DMS79 (cell line): Measurements from ENCODE around the gene JAZF1.

Experiments
- DNase-seq: peaks from one replicate; lab custom pipeline; 2025; lab: John Stamatoyannopoulos, UW

JAZF1 gene

DNA sequence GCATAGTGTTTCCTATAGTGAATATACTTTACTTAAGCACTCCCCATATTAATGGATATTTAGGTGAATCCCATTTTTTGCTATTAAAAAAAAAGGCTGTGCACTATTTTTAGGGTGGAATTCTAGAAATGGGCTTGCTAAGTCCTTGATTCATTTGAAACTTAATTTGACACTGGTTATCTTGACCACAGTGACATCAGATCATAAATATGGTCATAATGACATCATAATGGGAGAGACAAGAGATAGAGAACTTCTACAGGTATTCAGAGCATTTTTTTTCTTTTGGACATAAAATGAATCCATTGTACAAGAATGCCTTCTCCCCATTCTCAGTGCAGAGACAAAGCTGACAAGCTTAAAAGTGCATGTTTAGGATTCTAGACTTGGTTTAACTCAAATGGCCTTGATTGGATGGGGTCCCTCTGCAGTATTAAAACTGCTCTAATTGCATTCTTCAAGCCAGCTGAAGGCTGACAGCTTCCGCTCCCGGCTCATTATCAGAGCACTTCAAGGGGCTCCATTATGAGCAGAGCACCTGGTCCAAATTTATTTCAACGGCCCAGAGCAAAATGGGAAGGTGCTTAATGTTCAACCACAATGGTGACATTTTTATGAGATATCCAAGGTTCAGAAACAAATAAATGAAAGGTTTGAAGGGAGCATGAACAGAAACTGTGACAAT, 104.8 kb downstream of the JAZF1 start:
- DNase-seq = peak; percentile 87

DNA sequence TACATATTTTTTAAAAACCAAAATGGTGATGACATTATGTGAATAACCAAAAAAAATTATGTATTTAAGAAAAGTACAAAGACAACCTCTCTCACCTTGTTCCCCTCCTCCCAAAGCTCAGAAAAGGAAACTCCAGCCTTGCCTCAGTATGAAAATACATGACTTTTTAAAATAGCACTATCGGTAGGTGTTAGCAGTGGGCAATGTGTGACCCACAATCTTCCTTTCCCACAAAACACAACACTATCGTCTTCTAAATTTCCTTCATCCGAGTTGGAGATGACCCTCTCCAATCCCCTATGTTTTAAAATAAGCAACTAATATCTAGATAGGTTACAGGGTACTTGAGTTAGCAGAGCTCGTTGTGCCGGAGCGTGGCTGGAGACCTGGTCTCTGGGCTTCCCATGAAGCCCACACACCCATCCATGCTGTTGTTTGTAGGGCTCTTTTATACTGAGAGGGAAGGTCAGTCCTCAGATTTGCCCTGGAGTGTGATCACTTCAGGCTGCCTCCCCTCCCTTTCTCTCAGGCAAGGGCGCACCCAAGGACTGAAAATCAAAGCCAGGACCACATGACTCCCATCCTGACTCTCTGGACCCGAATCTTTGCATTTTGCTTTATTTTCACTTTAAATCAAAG, 107.6 kb downstream of the JAZF1 start:
- no peak for DNase-seq

DNA sequence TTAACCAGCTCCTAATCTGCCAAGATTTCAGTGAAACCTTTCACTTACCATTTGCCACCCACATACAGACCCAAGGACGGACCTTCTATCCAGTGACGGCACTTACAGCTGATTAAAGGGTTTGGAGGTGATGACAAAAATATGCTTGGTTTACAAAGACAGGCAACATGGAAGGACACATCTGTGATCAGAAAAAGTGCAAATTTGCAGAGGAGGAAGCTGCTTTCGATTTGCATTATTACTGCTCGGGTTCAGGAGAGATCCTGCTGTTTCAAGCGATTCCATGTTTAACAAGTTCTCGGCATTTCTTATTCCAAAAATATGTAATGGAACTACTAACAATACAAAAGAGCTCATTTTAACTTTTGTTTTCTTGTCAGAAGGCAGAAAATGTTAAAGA, 109.0 kb downstream of the JAZF1 start:
- DNase-seq = no peak

DNA sequence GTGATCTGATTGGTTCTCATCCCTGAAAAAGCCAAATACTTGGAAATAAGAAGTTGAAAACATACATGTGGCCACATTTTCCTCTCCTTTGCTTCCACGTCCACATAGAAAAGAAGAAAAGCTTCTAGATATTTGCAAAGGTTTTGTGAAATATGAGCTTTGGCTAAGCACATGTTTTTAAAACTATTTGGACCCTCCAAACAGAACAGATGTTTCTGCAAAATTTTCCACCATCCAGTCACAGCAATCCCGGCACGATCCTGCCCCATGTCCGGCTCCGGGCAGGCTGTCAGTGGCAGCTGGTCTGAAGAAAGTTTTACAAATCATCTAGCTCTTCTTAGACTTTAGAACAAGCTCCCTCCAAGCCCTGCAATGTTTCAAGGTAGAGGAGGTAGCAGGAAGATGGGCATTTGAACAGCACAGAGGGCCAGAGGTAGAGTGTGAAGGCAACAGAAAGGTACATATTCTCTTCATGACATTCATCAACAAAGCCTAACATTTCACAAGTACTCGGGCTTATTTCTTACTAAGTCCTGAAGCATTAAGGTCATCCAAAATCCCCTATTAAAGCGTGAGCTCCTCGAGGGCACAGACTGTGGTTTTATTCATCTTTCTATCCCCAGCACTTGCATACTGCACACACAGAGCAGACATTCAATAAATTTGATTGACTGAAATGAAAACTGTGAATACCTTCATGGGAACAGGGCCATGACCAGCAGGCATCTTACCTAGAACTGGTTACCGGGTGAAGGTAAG, 110.1 kb downstream of the JAZF1 start:
- DNase-seq = no peak

DNA sequence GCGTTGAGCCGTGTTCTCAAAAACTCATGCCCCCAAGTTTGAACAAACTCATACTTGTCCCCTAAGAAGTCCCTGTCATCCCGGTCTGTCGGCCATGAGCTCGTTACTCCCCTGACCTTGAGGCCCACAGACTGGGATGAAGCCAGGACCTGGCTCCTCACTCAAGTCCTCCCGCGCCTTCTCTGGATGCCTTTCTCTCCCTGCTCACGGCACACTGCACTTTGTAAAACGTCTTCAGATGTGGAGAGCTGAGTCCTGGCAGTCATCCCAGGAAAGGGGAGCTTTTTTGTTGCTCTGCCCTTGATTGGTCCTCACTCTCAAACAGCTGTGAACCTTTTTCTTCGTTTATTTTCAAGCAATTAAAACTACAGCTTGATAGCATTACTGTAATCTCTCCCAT, 110.8 kb downstream of the JAZF1 start:
- peak; percentile 96 for DNase-seq

DNA sequence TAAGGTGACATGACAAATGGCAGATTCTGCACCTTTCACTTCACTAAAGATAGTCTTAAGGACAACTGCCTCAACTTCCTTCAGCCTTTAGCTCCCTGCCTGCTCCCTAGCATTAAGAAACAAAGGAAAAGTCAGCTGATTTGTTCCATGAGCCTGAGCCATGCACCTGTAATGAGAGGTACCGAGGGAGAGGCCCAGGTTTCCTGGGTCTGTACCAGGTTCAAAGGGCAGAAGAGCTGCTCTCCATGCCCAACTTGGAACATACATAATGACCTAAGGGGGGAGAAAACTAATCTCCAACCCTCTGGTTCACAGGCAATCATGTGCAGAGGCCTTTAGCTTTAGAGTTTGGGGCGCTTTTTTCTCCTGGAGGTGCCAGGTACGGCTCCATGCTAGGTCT, 111.2 kb downstream of the JAZF1 start:
- no peak for DNase-seq

DNA sequence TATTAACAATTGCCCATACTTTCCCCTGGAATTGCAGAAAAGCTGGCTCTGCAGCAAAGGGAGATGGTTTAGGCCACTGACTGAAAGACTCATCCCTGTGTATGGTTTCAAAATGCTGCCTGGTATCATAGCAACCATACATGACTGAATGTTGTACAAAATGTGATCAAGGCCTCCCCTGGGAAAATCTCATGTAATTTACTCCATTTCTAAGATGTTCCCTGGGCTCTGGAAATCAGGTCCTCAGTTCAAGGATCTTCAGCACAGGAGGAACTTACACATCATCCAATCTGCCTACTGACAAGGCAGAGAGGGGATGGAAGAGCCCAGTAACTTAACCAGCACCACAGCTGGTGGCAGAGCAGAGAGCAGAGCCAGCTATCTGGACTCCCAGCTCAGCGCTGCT, 111.8 kb downstream of the JAZF1 start:
- DNase-seq = peak; percentile 31

DNA sequence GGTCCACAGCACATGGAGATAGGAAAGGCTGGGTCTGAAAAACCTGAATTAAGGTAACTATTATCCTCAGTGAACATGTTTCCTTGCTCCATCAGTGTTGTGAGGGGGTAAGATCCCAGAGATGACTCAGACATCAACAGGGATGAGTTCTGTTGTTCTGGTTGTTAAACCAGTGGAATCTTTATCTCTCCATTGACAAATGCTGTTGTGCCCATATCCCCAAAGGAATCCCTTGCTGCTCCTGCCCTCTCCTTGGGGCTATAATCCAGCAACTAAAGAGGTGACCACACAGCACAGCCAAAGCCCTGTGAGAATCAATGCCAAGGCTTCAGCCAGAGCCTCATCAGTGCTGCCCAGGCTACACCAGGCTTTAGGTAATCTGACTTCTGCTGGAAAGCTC, 113.4 kb downstream of the JAZF1 start:
- DNase-seq = no peak

DNA sequence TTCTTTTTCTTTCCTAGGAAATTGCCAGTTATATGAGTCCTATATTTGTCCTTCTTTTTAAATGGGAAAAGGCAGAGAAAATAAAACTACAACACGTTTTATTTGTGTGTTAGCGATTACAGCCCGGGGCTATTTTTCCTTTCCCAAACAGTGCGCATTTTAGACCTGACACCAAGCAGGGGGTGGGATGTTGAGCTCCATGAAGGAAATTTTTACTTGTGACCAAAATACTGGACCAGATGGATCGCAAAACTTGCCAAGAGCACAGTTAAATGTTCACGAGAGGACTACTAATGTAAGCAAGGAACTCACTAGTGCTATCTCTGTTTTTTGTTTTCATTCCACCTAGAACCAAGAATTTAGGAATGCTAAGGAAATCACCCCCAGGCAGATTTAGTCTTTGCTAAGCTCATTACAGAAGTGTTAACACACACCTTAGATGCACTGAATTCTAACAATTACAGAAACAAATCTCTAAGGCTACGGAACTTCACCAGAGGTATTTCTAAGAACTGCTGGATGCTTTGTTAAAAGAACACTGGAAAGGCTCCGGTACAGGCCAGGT, 114.8 kb downstream of the JAZF1 start:
- no peak for DNase-seq

DNA sequence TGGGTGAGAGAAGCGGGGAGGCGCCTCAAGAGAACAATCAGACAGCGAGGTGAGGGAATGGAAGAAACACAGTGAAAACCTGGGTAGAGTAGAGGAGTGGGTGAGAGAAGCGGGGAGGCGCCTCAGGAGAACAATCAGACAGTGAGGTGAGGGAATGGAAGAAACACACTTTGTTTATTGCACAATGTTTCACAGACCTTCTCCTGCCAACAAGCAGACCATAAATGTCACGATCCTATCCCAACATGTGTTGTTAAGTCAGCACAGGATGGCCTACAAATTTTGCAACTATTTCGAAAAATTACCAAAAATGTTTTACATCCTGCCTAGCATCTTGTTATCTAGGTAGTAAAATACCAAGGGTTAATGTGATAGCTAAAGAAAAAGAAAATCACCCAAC, 115.3 kb downstream of the JAZF1 start:
- DNase-seq = no peak

DNA sequence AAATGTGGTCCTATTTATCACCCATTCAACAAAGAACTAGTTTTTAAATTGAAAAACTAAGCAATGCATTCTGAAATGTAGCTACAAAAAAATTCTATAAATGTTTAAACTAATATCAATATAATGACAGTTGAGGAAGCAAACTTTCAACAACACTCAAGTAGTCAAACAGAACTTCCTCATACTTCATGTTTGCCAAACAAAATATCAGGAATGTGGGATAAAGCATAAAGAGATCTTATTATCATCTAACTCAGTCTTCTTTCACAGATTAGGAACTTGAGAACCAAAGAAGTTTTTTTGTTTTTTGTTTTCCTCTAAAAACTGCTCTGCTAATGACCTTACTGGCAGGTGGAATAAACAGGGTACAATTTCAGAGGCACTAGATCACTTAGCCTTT, 116.2 kb downstream of the JAZF1 start:
- no peak for DNase-seq

DNA sequence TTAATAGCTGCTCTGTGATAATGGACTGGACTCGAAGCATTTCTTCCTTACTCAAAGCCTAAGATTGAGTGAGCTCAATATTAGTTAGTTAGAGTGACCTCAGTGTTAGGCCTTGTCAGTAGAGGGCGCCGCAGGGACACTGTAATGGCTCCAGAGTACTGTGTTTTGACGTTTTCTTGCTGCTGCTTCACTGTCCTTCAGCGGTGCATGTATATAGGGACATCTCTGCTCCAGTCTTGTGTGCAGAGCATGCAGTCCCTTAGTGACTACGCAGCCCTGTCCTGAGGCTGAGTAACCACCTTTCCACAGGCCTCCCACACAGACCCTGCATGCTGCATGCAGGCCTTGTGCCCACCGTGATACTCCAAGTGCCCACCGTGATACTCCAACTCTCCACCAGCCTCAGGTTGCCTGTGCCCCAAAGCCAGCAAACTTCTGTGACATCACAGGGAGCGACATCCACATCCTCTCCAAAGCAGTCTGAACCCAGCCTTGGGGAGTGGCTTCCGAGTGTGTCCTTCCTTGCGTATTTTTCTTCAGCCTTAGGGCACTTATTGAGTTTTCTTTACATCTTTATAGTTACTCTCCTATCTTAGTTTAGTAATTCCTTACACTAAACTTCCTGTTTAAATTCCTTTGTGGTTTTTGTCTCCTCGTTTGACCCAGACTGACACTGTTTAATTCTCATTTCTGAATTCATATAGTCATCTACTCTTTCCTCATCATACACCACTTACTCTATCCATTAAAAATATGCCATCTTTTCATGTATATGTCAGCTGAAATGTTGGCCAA, 118.2 kb downstream of the JAZF1 start:
- DNase-seq = peak; percentile 70

DNA sequence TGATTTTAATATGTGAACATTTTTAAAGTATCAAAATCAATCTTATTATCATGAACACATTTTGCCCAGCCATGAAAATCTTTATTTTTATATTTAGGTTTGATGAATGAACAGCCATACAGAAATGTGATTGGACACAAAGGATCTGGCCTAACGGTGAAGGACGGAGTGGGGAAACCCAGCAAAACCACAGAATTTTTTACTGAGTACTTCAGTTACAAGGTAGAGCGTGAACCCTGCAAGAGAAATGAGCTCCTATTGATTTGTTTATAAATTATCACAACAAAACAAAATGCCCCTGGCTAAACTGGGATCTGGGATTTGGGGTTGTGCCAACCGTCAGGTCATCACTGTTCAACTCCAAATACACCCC, 118.8 kb downstream of the JAZF1 start:
- DNase-seq = no peak

DNA sequence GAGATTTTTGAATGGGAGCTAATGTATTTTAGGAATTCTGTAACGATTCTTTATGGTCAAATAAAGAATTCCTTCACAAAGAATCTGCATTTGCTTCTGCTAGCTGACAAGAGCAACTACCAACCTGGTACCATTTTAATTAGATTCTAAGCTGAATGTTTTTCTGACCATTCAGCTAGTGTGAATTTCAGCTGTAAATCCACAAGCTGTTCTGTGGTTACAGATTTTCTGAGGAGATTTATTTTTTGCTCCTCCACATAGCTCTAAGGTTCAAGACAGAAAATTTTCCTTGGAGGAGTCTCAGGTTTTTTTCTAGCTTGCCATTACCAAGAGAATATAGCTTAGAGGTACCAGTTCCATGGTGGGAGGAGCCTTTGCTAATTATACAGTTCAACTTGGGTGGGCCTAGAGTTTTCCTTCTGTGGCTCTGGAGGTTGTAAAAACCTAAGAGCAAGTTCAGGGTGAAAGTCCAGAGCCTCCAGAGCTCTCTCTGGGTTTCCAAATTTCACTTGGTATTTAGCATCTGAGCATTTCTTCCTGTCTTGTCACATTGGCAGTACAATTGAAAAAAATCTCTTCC, 120.1 kb downstream of the JAZF1 start:
- DNase-seq = no peak

DNA sequence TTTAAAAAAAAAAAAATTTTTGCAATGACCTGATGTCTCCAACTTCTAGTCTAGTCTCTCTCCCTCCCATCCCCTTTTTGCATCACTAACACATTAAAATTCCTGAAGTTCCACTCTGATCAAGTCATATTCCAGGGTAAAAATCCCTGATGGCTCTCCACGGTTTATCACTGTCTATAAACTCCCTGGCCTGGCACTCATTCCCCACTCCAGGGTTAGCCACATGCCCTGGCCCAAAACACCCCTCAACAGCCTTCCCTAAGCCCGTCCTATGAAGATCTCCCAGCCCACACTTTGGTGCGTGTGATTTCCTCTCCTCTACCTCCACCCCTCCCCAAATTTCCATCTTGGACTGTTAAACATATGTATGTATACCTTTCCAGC, 125.4 kb downstream of the JAZF1 start:
- DNase-seq = no peak

DNA sequence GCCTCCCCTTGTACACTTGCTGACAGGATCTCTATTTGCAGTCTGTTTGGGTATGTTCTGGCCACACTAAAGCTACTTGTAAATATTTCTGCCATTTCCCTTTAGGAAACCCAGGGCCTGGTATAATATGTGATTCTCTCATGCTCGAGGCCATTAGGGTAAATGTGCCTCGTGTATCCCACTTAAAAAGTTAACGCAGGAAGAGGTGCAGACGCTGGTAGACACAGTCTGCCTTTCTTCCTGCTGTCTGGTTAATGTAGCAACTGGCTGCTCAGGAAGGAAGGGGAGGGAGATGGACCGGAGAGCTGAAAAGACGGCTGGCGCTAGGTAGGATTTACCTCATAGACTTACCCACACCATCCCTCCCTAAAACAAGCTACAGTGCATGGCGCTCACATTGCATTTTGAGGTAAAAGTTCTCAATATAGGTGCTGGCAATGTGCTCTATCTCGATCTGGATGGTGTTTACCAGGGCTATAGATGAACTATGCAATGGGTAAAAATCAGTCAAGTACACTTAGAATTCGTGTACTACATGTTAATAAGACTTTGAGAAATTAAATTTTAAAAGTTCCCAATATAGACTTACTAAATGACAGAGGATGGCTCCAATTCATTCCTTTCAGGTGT, 125.9 kb downstream of the JAZF1 start:
- DNase-seq = no peak

DNA sequence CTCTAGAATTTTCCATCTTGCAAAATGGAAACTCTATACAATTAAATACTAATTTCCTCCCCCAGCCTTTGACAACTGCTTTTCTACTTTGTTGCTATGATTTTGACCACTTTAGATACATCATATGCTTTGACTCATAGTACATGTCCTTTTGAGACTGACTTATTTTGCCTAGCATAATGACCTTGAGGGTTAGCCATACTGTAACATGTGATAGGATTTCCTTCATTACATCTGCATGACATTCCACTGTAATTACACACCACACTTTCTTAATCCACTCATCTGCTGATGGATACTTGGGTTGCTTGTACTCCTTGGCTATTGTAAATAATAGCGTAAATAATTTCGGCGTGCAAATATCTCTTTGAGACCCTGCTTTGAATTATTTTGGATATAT, 127.7 kb downstream of the JAZF1 start:
- DNase-seq = no peak

DNA sequence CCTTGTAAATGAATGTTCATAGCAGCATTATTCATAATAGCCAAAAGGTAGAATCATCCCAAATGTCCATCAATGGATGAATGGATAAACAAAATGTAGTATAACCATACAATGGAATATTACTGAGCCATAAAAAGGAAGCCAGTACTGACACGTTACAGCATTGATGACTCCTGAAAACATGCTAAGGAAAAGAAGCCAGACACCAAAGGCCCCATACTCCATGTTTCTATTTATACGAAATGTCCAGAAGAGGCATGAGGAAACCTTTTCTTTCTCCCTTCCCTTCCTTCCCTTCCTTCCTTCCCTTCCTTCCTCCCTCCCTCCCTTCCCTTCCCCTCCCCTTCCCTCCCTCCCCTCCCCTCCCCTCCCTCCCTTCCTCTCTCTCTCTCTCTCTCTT, 131.9 kb downstream of the JAZF1 start:
- DNase-seq = no peak

DNA sequence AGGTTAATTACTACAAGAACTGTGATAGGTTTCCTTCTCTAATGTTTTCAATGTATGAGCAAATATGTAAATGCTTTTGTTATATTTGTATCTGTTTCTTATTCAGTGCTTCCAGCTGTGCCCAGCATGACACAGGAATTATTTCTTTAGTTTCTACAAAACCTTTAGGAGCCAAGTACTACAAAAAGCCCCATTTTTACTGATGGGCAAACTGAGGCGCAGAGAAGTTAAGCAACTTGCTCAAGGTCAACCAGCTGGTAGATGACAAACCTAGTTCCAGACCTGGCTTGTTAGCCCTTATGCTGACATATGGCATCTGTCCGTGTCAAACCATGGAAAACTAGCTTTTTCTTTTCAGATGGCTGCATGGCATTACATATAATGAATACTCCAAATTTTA, 134.6 kb downstream of the JAZF1 start:
- DNase-seq = no peak

DNA sequence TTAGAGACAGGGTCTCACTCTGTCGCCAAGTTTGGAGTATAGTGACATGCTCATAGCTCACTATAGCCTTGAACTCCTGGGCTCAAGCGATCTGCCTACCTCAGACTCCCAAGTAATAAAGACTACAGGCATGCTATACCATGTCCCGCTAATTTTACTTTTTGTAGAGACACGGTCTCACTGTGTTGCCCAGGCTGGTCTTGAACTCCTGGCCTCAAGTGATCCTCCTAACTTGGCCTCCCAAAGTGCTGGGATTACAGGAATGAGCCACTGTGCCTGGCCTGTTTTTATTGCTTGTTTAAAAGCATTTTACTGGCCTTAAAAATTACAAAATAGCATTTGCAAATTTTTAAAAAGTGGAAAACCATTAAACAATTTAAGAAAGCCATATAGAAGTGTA, 135.0 kb downstream of the JAZF1 start:
- no peak for DNase-seq

DNA sequence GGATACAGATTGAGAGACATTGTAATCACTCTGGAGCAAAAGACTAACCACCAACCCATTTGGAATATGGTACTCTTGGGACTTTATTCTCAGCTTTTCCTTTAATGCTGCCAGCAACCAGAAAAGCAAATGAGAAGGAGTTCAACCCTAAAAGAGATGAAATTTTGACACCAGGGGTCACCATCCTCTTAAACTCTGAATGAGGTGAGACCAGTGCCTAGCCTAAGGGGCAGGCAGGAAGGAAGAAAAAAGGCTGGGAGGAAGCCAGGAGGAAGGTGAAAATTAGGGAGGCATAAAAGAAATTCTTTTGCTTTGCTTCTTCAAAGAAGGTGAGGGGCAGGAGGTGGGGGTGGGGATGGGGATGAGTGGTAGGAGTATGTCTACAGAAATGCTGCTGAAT, 135.8 kb downstream of the JAZF1 start:
- DNase-seq = no peak

DNA sequence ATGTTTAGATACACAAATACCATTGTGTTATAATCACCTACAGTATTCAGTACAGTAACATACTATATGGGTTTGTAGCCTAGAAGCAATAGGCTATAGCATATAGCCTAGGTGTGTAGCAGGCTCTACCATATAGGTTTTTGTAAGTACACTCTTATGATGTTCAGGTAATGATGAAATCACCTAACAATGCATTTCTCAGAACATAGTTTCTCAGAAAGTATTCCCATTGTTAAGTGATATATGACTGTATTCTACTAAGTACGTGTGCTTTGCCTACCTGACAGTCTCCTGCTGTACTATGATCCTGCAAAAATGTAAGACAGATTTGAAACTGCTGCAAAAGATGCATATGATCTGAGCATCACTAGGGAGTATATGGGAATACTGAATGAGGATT, 137.9 kb downstream of the JAZF1 start:
- DNase-seq = no peak
